Kidney (tissue), 14 donors: Measurements from ENCODE around the gene RBBP8NL. TPM values are rescaled to one million over a fixed set of nuclear protein-coding genes. Genes with fewer than 3 reads are reported as not detected.
A peak's percentile ranks its signal among the peaks of the same experiment; 100 is the strongest.

Experiments
- DNase-seq, 5 donors: peaks; one replicate each; pipeline ENCODE4 v3.0.0-alpha.2; 2013 to 2020
- FAIRE-seq: peaks from 2 replicates; lab custom pipeline; 2012; peaks lifted over from hg19 to GRCh38; lab: Jason Lieb, UNC
- H3K27ac ChIP-seq, 2 donors: one replicate each; pipeline ENCODE4 v1.7.0; 2013; ENCODE audit warnings: low read depth in 2 of 2, low read length in 2 of 2, inconsistent platforms in 1 of 2
- H3K27me3 ChIP-seq: one replicate; pipeline ENCODE4 v1.7.1; 2013; ENCODE audit warnings: low read length, inconsistent platforms; ENCODE audit not compliant: control insufficient read depth, insufficient read depth
- H3K36me3 ChIP-seq, 3 donors: one replicate each; pipeline versions ENCODE4 v1.7.0 to v1.7.1; 2013; ENCODE audit warnings: low read length in 3 of 3, control low read depth in 1 of 3, inconsistent platforms in 1 of 3; ENCODE audit not compliant: insufficient read depth in 3 of 3, control insufficient read depth in 2 of 3
- H3K4me1 ChIP-seq, 3 donors: one replicate each; pipeline versions ENCODE4 v1.7.0 to v1.7.1; 2013; ENCODE audit warnings: low read length in 3 of 3, inconsistent platforms in 1 of 3, low read depth in 1 of 3; ENCODE audit not compliant: control insufficient read depth in 2 of 3, insufficient read depth in 2 of 3
- H3K4me3 ChIP-seq, 3 donors: one replicate each; pipeline versions ENCODE4 v1.7.0 to v1.8.1; 2013; ENCODE audit warnings: low read length in 3 of 3, control low read depth in 1 of 3, inconsistent platforms in 1 of 3
- H3K9ac ChIP-seq, 3 donors: one replicate each; pipeline versions ENCODE4 v1.7.0 to v1.7.1; 2013; ENCODE audit warnings: low read length in 3 of 3, control low read depth in 1 of 3, inconsistent platforms in 1 of 3
- H3K9me3 ChIP-seq, 3 donors: one replicate each; pipeline versions ENCODE4 v1.7.0 to v1.7.1; 2013; ENCODE audit warnings: low read length in 3 of 3, control low read depth in 1 of 3, inconsistent platforms in 1 of 3; ENCODE audit not compliant: control insufficient read depth in 2 of 3, insufficient read depth in 1 of 3
- intact Hi-C: fragments of 100-400 bp; cut with DNase I; formaldehyde crosslinking; loops from one replicate; pipeline ENCODE4 v1.11.1; 2022
- polyA plus RNA-seq: library from polyadenylated mRNA; stranded (reverse); fragments of 350-450 nt; fragmentation: Illumina TruSeq; extraction: RNeasy Lipid Tissue Mini Kit (QIAGEN cat#74804); gene quantifications from one replicate; pipeline ENCODE4 v1.2.3, GENCODE V29; 2014; ENCODE audit warnings: low read depth, low replicate concordance; ENCODE audit not compliant: insufficient read depth
- total RNA-seq: library from RNA; stranded (reverse); fragmentation: NEBNext Ultra II Directional; extraction: Animal tissue kit (Norgen Biotek cat#: 25700); gene quantifications from one replicate; pipeline ENCODE4 v1.2.1, GENCODE V29; 2021
- TF ChIP-seq, protein P1 (sequence below): IDR thresholded peaks from 3 replicates; pipeline ENCODE4 v1.5.1; 2012; ENCODE audit warnings: mild to moderate bottlenecking, moderate library complexity, borderline replicate concordance; ENCODE audit not compliant: insufficient read depth; ENCODE audit errors: extremely low read depth
- donor health status: control.
- donor health status: control.
- donor health status: control.
- donor health status: control.
- donor health status: control.
- donor health status: DM: yes; HTN: yes; CAD: no.
- donor health status: Normal renal cell carcinoma (clear cell type).

RBBP8NL gene
- total and polyA plus RNA-seq, 2 donors from 2014 or later = 0.13 to 1.5 TPM

GRCh38 chr20:62366370-62367135, 60.8 kb downstream of the RBBP8NL start:
- FAIRE-seq (no peak), DNase-seq (peak; percentile 80 to 90 (median 86))
- Histone ChIP-seq H3K4me3 (peak overlapping the region; percentile 33 to 76 (median 73)), H3K27me3 (no peaks in the 10 kb centered on the region), H3K36me3 (no peaks in the 10 kb centered on the region), H3K9me3 (no peaks in the 10 kb centered on the region), H3K9ac (peak overlapping the region in 2 of 3 donors; percentile 65 to 89), H3K27ac (peak overlapping the region; percentile 91 to 95), H3K4me1 (peaks cover 0 to 72% (median 36%) of the 10 kb centered on the region in 3 donors)
- intact Hi-C loops = no loop called here
- TF ChIP-seq, protein P1, sequence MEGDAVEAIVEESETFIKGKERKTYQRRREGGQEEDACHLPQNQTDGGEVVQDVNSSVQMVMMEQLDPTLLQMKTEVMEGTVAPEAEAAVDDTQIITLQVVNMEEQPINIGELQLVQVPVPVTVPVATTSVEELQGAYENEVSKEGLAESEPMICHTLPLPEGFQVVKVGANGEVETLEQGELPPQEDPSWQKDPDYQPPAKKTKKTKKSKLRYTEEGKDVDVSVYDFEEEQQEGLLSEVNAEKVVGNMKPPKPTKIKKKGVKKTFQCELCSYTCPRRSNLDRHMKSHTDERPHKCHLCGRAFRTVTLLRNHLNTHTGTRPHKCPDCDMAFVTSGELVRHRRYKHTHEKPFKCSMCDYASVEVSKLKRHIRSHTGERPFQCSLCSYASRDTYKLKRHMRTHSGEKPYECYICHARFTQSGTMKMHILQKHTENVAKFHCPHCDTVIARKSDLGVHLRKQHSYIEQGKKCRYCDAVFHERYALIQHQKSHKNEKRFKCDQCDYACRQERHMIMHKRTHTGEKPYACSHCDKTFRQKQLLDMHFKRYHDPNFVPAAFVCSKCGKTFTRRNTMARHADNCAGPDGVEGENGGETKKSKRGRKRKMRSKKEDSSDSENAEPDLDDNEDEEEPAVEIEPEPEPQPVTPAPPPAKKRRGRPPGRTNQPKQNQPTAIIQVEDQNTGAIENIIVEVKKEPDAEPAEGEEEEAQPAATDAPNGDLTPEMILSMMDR = no peak

DNA sequence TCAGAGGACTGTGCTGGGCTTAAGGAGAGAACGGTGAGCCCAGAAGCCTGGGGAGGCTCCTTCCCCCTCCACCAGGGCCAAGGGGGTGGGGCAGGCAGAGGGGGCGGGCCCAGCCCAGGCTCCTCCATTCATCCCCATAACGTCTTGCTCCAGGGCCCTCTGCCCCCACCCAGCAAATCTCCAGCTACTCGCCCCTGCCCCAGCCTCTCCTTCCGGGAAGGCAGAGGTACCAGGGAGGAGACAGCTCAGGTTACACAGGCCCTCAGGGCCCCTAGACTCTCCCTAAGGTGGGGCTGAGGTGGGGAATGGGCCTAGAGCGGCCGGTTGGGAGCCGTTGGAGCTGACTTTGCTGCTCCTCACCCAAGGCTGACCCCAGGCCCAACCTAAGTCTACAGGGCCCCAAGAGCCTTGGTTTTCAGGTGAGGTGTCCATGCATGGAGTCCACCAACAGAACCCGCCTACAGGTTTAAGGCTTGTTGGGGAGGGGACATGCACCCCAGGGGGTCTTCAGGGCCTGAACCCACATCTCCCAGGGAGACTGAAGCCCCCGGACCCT, 61.4 kb downstream of the RBBP8NL start:
- DNase-seq (peak; percentile 80 to 90 (median 84)), FAIRE-seq (no peak)
- TF ChIP-seq, protein P1 = no peak
- intact Hi-C loops = no loop called here
- peak overlapping the region in 1 of 3 donors; percentile 89 for H3K9ac ChIP-seq
- peaks cover 0 to 76% (median 36%) of the 10 kb centered on the region in 3 donors for H3K4me1 ChIP-seq
- H3K36me3 ChIP-seq = no peaks in the 10 kb centered on the region
- H3K27me3 ChIP-seq = no peaks in the 10 kb centered on the region
- peak overlapping the region; percentile 91 to 95 for H3K27ac ChIP-seq
- H3K9me3 ChIP-seq = no peaks in the 10 kb centered on the region
- H3K4me3 ChIP-seq = peak overlapping the region; percentile 33 to 76 (median 73)

DNA sequence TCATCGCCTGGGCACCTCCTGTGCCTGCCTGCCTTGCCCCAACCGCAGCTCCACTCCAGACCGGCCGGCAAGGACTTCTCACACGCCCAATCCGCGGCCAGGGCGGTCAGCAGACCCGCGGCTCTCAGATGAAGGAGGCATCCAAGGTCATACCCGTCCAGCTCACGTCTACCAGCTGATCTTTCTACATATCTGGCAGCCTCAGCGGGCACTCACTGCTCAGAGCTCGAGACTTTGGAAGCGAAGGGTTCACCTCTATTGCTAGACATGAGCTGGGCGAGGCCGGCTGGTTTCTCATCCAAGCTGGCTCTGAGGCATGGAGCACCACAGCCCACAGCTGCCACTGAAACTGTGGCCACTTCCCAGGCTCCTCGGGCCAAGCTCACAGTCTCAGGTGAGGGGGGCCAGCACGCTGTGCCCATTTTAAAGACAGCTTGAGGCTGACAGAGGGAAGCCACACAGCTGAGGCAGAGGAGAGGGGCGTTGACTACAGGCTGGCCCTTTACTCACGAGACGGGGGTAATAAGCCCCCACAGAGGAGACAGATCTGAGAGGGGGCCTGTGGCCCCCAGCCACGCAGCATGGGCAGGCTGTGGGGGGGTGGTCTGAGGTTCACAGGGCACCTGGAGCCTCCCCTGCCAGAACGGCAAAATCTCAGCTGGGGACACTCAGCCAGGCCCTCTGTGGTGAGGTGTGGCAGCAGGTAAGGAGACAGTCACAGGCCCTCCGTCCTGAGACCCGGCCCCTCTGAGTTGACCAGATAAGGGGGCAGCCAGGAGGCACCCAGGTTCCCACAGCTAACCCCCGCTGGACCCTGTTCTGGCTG, 62.2 kb downstream of the RBBP8NL start:
- peak overlapping the region; percentile 91 to 95 for H3K27ac ChIP-seq

More for the DNA sequence above, 62.2 kb downstream of the RBBP8NL start:
- DNase-seq (peak in 3 of 5 donors; percentile 13 to 80 (median 57)), FAIRE-seq (no peak)
- H3K27me3 ChIP-seq = no peaks in the 10 kb centered on the region
- H3K4me1 ChIP-seq = peaks cover 0 to 72% (median 32%) of the 10 kb centered on the region in 3 donors
- no peaks in the 10 kb centered on the region for H3K9me3 ChIP-seq
- TF ChIP-seq, protein P1 = no peak
- peak overlapping the region in 2 of 3 donors; percentile 34 to 73 for H3K4me3 ChIP-seq
- peak overlapping the region in 2 of 3 donors; percentile 77 to 89 for H3K9ac ChIP-seq
- intact Hi-C loops = no loop called here
- no peaks in the 10 kb centered on the region for H3K36me3 ChIP-seq
